Amniotic epithelial cell (primary cell): ENCODE results near the gene C19orf18.

Experiments used
- DNase-seq: peaks from one replicate; pipeline ENCODE4 v3.0.0-alpha.2; 2010; ENCODE audit warnings: low read depth

The C19orf18 gene

DNA sequence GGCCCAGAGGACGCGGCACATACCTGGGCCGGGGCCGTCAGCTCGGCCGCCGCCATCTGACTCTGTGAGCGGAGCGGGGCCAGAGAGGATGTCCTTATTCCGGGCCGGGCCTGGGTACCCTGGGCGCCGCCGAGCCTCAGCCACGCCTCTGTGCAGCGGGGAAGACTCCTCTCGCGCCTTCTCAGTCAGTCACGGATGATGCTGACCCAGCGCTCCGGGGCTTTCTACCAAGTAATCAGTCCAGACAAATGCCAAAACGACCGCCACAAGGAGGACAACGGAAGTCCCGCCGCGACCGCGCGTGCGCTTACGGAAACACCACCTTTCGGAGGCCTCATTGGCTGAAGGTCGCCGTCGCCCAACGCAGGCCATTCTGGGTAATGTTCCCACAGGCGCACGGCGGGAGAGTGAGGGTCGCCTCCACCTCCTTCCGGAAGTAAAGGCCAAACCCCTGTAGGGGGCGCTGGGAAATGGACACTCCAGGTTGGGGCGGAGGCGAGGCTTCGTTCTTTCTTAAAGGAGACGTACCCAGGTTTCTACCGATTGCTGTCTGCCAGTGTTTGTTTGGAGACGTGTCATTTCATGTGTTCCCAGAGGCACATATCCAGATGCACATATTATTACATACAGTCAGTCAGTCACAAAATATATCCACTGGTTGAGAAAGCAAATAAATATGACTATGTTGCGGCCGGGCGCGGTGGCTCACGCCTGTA lies 26.8 kb downstream of the C19orf18 start, which contains the start of gene ZNF256:
Gene ZNF256 (minus strand): TSS at position 288 of the 716 bp plus-strand sequence. CDS start 232 bp downstream, at position 56.
- peak; percentile 95 for DNase-seq

DNA sequence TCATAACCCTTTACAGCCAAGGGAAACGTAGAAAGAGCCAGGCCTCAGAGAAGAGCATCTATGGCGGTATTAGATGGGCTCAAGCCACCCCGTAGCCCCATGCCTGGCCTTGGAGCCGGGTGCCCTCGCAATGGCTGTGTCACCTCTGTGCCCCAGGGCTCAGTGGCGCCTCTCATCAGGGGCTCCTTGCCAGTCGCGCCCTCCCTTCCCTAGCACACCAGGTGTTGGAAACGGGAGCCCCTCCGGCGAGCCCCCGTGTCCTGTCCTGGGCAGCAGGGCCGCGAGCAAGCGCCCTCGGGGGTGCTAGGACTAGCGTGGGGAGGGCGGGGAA lies 27.3 kb downstream of the C19orf18 start:
- no peak for DNase-seq

DNA sequence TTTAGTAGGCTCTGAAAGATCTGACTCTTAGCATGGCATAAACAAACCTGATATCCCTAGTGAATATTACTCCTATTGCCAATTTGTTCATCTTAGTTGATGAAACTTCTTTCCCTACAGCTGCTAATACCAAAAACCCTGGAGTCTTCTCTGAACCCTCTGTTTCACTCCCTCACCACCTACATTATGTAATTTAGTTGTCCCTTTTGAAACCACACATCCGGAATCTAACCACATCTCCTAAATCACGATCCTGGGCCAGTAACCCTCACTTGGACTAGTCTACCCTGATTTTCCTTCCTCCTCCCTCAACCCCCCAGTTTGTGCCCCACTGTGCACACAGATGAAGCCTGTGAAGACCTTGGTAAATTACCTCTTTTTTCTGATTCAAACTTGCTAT lies 28.0 kb downstream of the C19orf18 start:
- no peak for DNase-seq

DNA sequence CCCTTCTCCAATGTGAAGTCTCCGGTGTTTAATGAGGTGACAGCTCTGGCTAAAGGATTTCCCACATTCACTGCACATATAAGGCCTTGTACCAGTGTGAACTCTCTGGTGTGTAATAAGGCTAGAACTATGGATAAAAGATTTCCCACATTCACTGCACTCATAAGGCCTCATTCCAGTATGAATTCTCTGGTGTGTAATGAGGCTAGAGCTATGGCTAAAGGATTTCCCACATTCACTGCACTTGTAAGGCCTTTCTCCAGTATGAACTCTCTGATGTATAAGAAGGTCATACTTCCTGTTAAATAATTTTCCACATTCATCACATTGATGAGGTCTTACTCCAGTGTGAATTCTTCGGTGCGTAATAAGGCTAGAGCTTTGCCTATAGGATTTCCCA lies 32.7 kb downstream of the C19orf18 start:
- DNase-seq = no peak

DNA sequence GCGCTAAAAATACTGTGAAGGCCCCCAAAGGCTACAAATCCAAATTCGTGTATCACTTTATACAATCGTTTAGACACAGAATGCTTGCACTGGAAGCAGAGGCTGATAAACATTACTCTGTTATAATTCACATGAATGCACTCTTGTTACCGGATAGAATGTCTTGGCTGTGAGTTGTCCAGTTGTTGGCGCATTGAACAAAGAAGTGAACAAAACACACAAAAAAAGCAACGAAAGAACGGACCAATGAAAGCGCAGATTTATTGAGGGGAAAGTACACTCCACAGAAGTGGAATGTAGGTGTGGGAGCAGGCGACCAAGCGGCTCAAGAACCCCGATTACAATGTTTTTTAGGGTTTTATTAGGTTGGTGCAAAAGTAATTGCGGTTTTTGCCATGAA lies 38.6 kb downstream of the C19orf18 start:
- no peak for DNase-seq

DNA sequence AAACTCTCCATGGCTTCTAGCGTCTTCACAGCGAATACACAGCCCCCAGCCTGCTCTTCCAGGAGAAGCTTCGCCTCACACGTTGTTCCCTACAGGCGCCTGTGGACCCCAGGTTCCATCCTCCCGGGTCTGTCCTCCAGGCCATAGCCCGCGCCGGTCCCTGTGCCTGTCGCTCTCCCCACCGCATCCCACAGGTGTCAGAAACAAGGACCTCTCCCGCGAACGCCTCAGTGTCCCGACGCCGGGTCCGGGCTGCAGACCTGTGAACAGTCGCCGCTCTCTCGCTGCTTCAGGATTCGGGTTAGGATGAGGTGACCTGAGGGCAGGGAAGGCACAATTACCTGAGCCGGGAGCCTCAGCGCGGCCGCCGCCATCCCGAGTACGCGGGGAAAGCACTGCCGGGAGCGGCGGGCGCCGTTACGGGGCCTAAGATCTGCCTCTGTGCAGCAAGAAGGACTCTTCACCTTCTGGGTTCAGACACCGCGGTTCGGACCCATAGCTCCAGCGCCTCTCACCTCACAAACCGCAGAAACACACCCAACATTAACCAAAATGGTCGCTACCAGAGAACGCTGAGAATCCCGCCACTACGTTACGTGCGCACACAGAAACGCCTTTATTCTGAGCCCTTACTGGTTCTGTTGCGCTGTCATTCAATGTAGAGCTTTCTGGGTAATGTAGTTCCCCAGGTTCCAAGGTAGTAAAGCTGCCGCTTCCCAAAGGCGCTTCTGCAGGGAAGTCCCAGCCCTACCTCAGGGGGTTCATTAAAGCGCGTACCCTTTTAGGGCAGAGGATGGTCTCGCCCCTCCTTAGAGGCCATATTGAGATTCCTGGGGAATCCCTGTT lies 39.3 kb downstream of the C19orf18 start, which contains the start of gene ZNF418:
Gene ZNF418 (minus strand): TSS at position 583 of the 846 bp plus-strand sequence. CDS start 1,580 bp downstream, outside the sequence.
- peak; percentile 84 for DNase-seq

DNA sequence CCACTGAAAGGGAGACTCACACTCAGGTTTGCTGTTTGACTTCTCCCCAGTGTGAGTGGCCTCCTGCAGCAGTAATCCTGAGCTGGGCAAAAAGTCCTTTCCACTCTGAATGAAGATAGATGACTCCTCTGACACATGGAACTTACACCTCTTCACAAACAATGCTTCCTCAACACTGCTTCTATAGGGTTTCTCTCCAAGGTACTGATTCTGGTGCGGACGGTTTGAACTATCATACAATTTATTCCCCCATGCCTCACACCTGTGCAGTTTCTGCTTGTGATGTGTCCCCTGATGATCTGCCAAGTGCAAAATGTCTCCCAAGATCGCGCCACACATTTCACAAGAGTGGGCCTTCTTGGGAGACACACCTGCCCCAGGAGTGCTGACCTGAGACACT lies 46.7 kb downstream of the C19orf18 start:
- no peak for DNase-seq

DNA sequence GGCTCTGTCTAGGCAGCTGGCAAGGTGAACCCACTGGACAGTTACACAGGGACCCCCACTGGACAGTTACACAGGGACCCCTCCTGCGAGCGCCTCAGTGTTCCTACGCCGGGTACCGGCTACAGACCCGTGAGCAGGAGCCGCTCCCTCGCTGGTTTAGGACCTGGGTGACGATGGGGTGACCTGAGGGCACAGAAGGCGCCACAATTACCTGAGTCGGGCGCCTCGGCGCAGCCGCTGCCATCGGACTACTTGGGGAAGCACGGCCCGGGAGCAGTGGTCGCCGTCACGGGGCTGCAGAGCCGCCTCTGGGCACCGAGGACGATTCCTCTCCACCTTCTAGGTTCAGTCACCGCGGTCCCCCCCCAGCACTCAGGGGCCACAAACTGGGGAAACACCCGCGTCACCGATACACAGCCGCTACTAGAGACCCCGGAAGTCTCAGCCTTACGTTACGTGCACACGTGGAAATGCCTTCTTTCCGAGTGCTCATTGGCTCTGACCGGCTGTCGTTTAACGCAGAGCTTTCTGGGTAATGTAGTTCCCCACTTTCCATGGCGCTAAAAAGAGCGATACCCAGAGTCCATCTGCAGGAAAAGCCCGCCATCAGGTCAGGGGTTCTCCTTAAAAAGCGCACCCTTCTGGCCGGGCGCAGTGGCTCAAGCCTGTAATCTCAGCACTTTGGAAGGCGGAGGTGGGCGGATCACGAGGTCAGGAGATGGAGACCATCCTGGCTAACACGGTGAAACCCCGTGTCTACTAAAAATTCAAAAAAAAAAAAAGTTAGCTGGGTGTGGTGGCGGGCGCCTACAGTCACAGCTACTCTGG lies 58.0 kb downstream of the C19orf18 start, which contains the start of gene ZNF417:
Gene ZNF417 (minus strand): TSS at position 425 of the 828 bp plus-strand sequence. CDS start 181 bp downstream, at position 244.
- DNase-seq = peak; percentile 96

DNA sequence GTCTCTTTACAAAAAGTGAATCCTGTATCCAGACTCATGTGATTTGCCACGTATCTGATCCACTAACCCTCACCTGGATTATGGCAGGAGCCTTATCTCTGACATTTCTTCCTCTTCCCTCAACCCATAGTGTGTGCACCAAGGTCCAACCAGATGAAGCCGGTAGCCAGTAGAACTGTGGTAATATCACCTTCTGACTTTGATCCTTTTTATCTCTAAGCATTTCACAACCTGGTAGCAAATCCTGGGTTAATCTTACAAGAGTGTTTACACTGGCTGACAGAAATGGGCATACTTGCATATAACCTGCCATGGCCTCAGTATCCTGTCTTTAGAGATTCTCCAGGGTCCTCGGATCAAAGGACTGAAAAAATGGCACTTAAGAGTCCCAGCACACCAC lies 59.8 kb downstream of the C19orf18 start:
- no peak for DNase-seq
